Muscle layer of colon (tissue), 2 donors: ENCODE results near the gene RAB11FIP4.

Experiments used
- H3K27ac ChIP-seq: one replicate; pipeline ENCODE4 v1.7.0; 2013; ENCODE audit warnings: low read depth, mild to moderate bottlenecking, low read length, moderate library complexity
- H3K27me3 ChIP-seq, 2 donors: one replicate each; pipeline ENCODE4 v1.7.0; 2013; ENCODE audit warnings: low read length in 2 of 2, mild to moderate bottlenecking in 2 of 2; ENCODE audit not compliant: insufficient read depth in 2 of 2, control insufficient read depth in 1 of 2
- H3K36me3 ChIP-seq: one replicate; pipeline ENCODE4 v1.7.0; 2013; ENCODE audit warnings: mild to moderate bottlenecking, low read length; ENCODE audit not compliant: insufficient read depth
- H3K4me1 ChIP-seq: one replicate; pipeline ENCODE4 v1.7.0; 2013; ENCODE audit warnings: mild to moderate bottlenecking, low read length; ENCODE audit not compliant: insufficient read depth
- H3K4me3 ChIP-seq, 2 donors: one replicate each; pipeline ENCODE4 v1.7.0; 2013; ENCODE audit warnings: low read length in 2 of 2, low read depth in 1 of 2, mild to moderate bottlenecking in 1 of 2, moderate library complexity in 1 of 2
- H3K9ac ChIP-seq: one replicate; pipeline ENCODE4 v1.7.0; 2013; ENCODE audit warnings: low read length
- H3K9me3 ChIP-seq: one replicate; pipeline ENCODE4 v1.7.0; 2013; ENCODE audit warnings: mild to moderate bottlenecking, low read length
- donor health status: abdominal sarcoma.
- donor health status: Adenocarcinoma of cecum.

Gene RAB11FIP4

GRCh38 chr17:31508288-31509094 lies 117.0 kb downstream of the RAB11FIP4 start:
- Histone ChIP-seq H3K9ac (no peak overlapping the region), H3K4me1 (no peaks in the 10 kb centered on the region)

DNA sequence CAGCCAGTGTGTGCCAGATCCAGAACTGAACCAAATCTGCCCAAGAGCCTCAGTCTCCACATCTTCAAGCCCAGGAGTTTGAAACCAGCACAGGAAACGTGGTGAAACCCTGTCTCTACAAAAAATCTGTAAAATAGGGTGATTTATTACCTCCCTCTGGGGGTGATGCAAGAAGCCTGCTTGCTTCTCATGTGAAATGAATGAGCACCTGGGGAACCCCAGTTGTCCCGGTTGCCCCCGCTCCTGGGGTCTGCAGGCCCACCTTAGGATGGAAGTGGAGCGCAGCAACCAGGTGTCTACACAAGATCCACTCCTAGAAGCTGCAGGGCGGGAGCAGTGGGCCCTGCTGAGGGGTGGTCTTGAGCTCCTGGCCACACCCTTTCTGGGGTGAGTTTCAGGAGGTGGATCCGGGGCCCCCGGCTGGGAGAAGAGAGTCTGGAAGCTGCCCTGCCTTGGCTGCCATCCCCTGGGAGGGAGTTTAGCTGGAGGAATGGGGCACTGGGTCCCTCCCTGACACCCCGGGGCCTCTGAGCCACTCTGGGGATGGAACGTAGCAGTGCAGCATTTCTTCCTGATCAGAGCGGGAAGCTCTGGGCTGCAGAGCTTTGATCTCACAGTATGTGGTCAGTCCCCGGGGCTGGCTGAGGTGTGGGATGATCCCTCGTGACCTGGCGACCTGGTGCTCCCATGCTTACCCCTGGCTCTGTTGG lies 117.8 kb downstream of the RAB11FIP4 start:
- H3K9me3 ChIP-seq: no peaks in the 10 kb centered on the region
- H3K27me3 ChIP-seq: peaks cover 0 to 5% of the 10 kb centered on the region in 2 donors
- no peak overlapping the region for H3K9ac ChIP-seq
- no peaks in the 10 kb centered on the region for H3K36me3 ChIP-seq
- H3K27ac ChIP-seq: no peak overlapping the region
- no peaks in the 10 kb centered on the region for H3K4me1 ChIP-seq
- no peak overlapping the region for H3K4me3 ChIP-seq

More at GRCh38 chr17:31508288-31509094, 117.0 kb downstream of the RAB11FIP4 start:
- Histone ChIP-seq H3K36me3 (no peaks in the 10 kb centered on the region), H3K9me3 (no peaks in the 10 kb centered on the region), H3K4me3 (no peak overlapping the region), H3K27me3 (peaks cover 0 to 5% of the 10 kb centered on the region in 2 donors), H3K27ac (no peak overlapping the region)

DNA sequence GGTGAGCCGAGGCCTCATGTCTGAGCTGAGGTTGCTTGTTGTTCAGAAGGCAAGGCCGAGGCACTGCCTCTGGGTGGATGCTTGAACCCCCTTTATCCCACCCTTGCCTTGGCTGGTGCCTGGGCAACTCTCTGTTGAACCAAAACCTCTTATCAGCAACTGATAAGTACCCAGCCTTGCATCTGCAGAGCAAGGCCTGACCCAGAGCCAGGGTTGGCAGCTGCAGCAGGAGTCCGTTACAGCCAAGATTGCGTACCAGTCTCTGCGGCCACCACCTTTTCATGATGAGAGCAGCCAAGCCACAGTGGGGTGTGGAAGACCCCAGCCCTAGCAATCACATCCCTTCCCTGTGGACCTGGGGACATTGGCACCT lies 118.3 kb downstream of the RAB11FIP4 start:
- no peaks in the 10 kb centered on the region for H3K9me3 ChIP-seq
- no peak overlapping the region for H3K27ac ChIP-seq
- no peak overlapping the region for H3K4me3 ChIP-seq
- no peaks in the 10 kb centered on the region for H3K36me3 ChIP-seq
- no peak overlapping the region for H3K9ac ChIP-seq
- no peaks in the 10 kb centered on the region for H3K4me1 ChIP-seq
- peaks cover 0 to 5% of the 10 kb centered on the region in 2 donors for H3K27me3 ChIP-seq

DNA sequence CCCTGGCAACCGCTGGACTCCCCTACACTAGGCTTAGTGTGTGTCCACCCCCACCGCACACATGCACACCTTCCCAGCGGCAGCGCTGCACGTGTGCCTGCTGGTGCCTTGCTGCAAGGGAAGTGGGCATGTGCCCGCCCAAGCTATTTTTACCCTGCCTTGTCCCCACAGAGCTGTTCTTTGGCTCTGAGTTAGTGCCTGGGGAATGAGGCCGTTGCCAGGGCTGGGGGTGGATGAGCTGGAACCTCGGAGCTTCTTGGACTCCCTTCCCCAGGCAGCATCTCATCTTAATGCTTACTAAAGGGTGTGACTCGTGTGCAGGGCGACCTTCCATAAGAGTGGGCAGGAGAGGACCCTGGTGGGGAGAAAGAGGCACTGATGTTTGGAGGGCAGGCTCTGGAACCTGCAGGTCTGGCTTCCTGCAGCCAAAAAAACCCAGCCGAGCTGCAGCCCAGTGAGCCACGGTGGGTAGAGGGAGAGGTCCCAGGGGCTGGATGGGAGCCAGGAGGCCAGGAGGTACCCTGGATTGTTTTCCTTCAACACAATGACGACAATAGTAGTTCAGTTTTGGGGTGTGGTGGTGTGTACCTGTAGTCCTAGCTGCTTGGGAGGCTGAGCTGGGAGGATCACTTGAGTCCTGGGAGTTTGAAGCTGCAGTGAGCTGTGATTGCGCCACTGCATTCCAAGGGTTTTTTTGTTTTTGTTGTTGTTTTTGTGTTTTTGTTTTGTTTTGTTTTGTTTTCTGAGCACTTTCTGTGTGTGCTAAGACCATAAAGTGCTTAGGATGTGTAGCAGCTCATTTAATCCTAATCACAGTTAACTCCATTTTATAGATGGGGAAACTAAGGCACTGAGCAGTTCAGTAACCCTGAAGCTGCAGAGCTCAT lies 119.1 kb downstream of the RAB11FIP4 start:
- H3K4me1 ChIP-seq: no peaks in the 10 kb centered on the region
- no peak overlapping the region for H3K9ac ChIP-seq

GRCh38 chr17:31511195-31511578 lies 119.7 kb downstream of the RAB11FIP4 start:
- H3K4me3 ChIP-seq: no peak overlapping the region
- no peaks in the 10 kb centered on the region for H3K36me3 ChIP-seq
- peaks cover 0 to 5% of the 10 kb centered on the region in 2 donors for H3K27me3 ChIP-seq
- no peak overlapping the region for H3K27ac ChIP-seq
- no peaks in the 10 kb centered on the region for H3K9me3 ChIP-seq
- no peak overlapping the region for H3K9ac ChIP-seq
- no peaks in the 10 kb centered on the region for H3K4me1 ChIP-seq

More for the DNA sequence above, 119.1 kb downstream of the RAB11FIP4 start:
- no peaks in the 10 kb centered on the region for H3K9me3 ChIP-seq
- no peaks in the 10 kb centered on the region for H3K36me3 ChIP-seq
- H3K4me3 ChIP-seq: no peak overlapping the region
- H3K27ac ChIP-seq: no peak overlapping the region
- peaks cover 0 to 5% of the 10 kb centered on the region in 2 donors for H3K27me3 ChIP-seq

- Histone ChIP-seq H3K27me3 (peaks cover 0 to 5% of the 10 kb centered on the region in 2 donors), H3K27ac (no peak overlapping the region), H3K4me1 (no peaks in the 10 kb centered on the region), H3K9ac (no peak overlapping the region), H3K36me3 (no peaks in the 10 kb centered on the region), H3K9me3 (no peaks in the 10 kb centered on the region), H3K4me3 (no peak overlapping the region)
These were observed 120.1 kb downstream of the RAB11FIP4 start for GRCh38 chr17:31511580-31511979.

DNA sequence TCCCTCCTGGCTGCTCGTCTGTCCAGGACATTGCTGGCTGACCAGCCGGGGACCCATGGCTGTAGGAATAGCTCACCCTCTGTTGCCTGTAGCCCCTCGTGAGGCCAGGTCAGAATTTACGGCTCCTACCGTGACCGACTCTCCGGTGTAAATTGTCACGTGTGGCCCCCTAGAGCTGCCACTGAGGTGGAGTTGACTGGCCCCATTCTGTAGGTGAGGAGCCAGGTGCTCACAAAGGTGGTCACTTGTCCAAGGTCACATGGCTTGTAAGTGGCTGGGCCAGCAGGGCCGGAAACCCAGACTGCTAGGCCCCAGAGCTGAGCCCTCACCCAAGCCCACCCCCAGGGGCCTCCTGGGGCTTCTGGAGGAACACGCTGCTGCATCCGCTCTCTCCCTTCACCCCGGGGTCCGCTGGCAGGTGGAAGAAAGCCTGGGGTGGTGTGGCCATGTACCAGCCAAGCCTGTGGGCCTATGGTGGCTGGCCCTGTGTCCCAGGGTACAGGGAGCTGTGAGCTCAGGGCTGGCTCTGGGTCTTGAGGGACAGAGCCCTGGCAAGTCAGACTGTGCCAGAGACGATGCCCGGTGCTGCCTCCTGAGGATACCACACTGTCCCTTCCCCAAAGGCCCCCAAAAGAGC lies 120.7 kb downstream of the RAB11FIP4 start:
- Histone ChIP-seq H3K9me3 (no peaks in the 10 kb centered on the region), H3K4me3 (no peak overlapping the region), H3K9ac (no peak overlapping the region), H3K27me3 (peaks cover 0 to 5% of the 10 kb centered on the region in 2 donors), H3K36me3 (no peaks in the 10 kb centered on the region), H3K27ac (no peak overlapping the region), H3K4me1 (no peaks in the 10 kb centered on the region)

DNA sequence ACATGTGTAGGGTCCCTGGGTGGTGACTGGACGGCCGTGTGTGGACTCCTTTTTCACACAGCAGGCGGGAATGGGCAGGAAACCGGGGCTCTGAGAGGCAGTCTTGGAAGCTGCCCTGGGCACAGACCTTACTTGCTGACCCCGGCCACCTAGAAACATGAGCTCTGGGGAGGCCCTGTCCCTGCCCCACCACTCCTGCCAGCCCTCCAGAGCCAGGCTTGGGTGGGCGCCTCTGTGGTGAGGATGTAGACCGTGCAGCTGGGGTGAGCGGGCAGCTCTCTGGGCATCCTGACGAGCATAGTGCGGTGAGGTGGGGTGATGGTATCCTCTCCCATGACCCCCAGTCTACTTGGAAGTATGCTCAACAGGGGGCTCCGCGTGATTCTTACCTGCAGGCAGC lies 121.3 kb downstream of the RAB11FIP4 start:
- no peaks in the 10 kb centered on the region for H3K9me3 ChIP-seq
- no peak overlapping the region for H3K27ac ChIP-seq
- no peak overlapping the region for H3K4me3 ChIP-seq
- no peaks in the 10 kb centered on the region for H3K36me3 ChIP-seq
- H3K4me1 ChIP-seq: no peaks in the 10 kb centered on the region
- no peak overlapping the region for H3K9ac ChIP-seq
- peaks cover 0 to 5% of the 10 kb centered on the region in 2 donors for H3K27me3 ChIP-seq

GRCh38 chr17:31513731-31514427 lies 122.4 kb downstream of the RAB11FIP4 start:
- Histone ChIP-seq H3K9me3 (no peaks in the 10 kb centered on the region), H3K27ac (no peak overlapping the region)

DNA sequence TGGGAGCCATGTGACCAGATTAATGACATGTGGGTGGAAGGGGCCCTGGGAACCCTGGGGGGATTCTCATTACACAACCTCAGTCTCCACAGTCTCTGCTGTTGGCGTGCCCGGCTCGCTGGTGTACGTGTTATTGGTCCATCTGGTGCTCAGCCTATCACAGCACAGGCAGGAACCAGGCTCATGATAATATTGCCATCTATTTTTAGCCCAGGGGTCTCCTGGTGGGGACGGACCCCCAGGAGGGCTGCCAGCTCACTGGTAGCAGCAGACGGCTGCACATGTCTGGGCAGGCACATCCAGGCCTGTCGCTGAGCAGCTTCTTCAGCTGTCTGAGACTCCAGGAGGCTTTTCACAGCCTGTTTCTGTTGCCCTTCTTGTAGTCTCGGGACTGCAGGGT lies 123.8 kb downstream of the RAB11FIP4 start:
- Histone ChIP-seq H3K27me3 (peaks cover 0 to 5% of the 10 kb centered on the region in 2 donors), H3K27ac (no peak overlapping the region), H3K4me1 (no peaks in the 10 kb centered on the region), H3K9ac (no peak overlapping the region), H3K36me3 (no peaks in the 10 kb centered on the region), H3K9me3 (no peaks in the 10 kb centered on the region), H3K4me3 (no peak overlapping the region)

More at GRCh38 chr17:31513731-31514427, 122.4 kb downstream of the RAB11FIP4 start:
- H3K4me3 ChIP-seq: no peak overlapping the region
- H3K27me3 ChIP-seq: peaks cover 0 to 5% of the 10 kb centered on the region in 2 donors
- no peaks in the 10 kb centered on the region for H3K4me1 ChIP-seq
- no peak overlapping the region for H3K9ac ChIP-seq
- H3K36me3 ChIP-seq: no peaks in the 10 kb centered on the region
